Measurements from ENCODE around the gene CCDC167.

DNA sequence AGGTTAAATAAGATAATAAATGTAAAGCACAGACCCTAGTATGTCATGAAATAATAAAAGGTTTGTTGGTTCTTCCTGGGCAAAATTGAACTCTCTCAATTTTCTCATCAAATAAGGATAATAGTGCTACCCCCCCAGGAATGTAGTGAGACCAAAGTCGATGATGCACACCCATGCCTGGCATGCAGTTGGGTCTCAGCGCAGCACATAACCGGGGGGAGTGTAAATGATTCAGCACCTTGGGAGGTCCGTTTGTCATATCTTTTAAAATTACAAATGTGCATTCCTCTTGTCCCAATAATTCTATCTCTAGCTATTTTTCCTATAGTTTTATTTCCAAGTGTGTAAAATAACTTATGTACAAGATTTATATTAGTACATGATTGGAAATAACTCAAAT lies 31.3 kb upstream of the CCDC167 start:
- TF ChIP-seq EP300 (IDR thresholded peaks at IDR 0.05), result no peak
- TF ChIP-seq, protein P1, sequence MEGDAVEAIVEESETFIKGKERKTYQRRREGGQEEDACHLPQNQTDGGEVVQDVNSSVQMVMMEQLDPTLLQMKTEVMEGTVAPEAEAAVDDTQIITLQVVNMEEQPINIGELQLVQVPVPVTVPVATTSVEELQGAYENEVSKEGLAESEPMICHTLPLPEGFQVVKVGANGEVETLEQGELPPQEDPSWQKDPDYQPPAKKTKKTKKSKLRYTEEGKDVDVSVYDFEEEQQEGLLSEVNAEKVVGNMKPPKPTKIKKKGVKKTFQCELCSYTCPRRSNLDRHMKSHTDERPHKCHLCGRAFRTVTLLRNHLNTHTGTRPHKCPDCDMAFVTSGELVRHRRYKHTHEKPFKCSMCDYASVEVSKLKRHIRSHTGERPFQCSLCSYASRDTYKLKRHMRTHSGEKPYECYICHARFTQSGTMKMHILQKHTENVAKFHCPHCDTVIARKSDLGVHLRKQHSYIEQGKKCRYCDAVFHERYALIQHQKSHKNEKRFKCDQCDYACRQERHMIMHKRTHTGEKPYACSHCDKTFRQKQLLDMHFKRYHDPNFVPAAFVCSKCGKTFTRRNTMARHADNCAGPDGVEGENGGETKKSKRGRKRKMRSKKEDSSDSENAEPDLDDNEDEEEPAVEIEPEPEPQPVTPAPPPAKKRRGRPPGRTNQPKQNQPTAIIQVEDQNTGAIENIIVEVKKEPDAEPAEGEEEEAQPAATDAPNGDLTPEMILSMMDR (IDR thresholded peaks at IDR 0.05), result no peak
